HG03135 (cell line): ENCODE results near the gene CISD2.
A peak's percentile ranks its signal among the peaks of the same experiment; 100 is the strongest.
"Not testable (repeated sequence)": the region's sequence is repeated elsewhere in the genome, so short reads cannot be mapped to it uniquely, and the experiment has no call there.

Experiments
- ATAC-seq: cut with Tn5 transposase; IDR thresholded peaks from one replicate; pipeline ENCODE4 v1.9.1; 2021; ENCODE audit warnings: mild to moderate bottlenecking, moderate library complexity; ENCODE audit not compliant: unreplicated experiment

CISD2 gene, protein sequence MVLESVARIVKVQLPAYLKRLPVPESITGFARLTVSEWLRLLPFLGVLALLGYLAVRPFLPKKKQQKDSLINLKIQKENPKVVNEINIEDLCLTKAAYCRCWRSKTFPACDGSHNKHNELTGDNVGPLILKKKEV

DNA sequence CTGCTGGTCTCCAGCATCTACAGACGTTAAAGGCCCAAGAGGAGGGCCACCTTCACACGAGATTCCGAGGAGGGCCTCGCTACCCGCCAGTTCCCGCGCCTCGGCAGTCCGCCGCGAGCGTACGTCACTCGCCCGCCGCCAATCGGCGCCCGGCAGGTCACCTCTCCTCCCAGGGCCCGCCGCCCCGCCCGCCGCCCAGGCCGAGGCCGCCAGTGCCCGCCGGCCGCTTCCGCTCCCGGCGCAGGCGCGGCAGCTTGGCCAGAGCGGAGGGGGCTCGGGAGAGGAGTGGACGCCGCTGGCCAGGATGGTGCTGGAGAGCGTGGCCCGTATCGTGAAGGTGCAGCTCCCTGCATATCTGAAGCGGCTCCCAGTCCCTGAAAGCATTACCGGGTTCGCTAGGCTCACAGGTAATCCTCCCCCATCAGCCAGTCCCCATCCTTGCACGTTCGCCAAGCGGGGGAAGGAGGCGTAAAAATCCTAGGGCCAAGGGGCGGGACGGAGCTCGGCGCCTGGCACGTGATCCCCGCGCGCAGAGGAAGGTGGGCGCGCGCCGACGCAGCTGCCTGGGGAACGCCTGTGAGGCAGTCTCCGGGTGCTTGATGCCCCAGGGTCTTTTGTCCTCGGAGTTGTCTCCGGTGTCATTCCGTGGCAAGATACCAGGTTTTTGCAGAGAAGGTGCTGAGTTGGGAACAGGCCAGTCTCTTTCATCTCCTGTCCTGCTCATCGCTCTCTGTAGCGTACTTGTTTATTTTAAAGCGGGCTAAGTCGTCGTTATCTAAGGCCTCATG is at the start of gene CISD2:
Gene CISD2 (plus strand): TSS at position 212 of the 788 bp plus-strand sequence. CDS start 93 bp downstream, at position 305.
- peak; percentile 89 for ATAC-seq

DNA sequence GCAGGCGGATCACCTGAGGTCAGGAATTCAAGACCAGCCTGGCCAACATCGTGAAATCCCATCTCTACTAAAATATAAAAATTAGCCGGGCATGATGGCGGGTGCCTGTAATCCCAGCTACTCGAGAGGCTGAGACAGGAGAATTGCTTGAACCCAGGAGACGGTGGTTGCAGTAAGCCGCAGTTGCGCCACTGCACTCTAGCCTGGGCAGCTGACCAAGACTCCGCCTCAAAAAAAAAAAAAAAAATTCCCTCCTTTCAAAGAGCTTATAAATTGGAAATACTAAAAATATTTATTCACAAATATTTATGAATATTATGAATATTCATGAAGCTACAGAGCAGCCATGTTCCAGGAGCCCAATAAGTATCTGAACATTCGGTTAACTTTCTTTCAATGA is 49.7 kb upstream of the CISD2 start:
- ATAC-seq = not testable (repeated sequence)

DNA sequence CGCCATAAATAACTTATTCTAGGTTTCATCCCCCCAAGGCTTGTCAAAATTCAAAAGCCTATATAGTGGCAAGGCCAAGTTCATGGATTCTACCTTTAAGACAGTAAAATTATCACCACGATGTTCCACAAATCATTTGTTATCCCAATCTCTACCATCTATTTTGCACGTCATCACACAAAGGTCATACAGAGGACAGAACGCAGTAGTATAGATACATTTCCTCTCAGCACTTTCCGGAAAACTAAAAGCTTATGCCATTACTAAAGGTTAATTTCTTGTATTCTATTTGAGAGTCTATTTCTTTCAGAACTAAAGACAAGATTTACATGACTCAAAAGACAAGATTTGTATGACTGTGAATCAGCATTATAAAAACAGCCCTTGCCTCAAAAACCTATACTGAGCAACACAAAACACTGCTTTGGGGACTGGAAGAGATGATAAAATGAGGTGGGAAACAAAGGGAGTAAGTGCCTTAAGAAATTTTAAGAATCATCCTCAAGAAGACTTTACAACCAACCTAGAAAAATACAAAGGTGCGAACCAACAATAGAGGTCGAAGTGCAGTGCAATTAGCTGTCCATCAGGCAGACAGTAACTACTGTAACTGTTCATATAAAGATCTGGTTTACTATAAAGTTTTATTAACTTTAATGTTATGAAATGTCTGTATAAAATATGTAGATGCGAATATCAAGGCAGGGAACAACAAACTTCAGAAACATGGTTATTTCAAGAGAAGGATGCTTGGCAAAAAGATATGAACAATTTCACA is 49.0 kb upstream of the CISD2 start:
- no peak for ATAC-seq

DNA sequence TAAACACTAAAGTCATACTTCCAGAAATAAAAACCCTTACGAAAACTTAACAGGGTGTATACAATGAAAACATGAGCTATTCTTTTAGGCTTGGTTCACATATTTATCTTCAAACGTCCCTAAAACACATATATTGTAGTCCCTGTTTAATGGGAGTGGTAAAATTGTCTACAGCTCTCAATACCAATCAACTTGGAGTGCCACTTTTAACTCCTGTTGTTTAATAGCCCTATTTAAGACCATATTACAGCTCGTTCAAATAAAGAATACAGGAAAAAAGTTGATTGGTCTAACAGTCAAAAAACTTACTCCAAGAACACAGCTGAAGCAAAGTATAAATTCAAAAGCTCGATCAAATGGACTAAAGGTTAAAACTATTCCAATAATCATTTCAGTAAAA is 45.3 kb upstream of the CISD2 start:
- no peak for ATAC-seq

DNA sequence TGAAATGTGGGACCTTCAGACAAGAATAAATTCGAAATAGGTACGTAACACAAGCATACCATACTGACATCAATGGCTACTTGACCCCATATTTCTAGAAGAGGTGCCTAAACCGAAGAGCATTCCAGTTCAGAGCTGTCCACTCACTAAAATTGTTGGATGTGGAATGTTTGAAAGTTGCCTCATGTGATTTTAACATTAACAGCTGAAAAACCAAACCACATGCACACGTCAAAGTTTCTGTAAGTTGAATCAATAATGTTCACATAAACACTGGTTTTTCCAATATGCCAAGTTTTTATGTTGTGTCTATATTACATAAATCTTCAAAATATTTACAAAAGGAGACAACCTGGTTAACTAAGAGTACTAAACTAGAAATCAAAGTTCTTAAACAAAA is 44.9 kb upstream of the CISD2 start:
- no peak for ATAC-seq

DNA sequence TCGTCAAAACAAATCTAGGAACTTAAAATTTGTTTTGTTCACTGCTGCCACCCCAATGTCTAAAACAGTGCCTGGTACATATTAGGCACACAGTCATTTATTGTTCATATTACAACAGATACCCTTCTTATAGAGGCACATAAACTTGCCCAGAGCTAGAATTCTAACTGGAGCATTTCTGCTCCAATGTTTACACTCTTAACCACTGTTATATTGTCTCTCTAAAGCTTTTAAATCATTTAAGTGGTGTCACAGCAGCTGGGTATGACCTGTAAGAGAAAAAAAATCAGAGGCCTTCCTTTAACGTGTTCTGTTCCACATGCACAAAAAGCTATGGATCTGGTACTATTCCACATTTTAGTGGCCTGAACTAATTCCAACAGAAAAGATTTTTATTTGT is 44.4 kb upstream of the CISD2 start:
- no peak for ATAC-seq

DNA sequence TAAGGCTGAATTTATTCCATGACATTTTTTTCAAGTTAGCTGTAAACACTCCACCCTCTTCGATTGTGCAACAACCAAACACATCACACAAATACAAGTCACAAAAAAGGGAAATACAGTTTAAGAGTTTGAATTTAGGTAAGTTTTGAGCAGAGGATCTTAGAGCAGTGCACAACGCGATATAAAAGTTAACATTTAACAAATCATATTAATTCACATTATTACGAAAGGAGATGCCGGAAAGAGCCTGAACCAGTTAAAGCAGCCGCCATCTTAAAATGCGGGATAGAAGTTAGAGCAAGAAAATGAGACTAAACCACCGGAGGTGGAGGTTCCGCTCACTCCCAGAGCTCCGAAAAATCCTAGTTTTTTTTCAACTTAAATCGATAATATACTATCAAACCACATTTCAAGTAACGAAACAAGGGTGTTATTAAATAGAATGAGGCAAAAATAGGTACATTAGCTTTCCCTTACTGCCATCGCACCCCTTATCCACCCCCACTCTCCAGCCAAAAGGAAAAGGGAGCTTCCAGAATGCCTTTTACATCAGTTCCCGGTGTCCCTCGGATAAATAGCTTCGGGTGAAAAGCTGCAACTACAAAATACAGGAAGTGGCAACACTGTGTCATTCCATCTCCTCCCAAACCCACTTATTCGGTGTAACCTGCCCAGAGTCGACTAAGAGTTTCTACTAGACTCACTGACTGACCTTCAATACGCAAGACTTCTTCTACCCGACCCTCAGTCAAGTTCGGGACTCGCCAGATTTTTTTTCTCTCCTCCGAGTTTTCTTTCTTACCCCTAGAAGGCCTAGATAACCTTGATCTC is 43.3 kb upstream of the CISD2 start:
- ATAC-seq = no peak

DNA sequence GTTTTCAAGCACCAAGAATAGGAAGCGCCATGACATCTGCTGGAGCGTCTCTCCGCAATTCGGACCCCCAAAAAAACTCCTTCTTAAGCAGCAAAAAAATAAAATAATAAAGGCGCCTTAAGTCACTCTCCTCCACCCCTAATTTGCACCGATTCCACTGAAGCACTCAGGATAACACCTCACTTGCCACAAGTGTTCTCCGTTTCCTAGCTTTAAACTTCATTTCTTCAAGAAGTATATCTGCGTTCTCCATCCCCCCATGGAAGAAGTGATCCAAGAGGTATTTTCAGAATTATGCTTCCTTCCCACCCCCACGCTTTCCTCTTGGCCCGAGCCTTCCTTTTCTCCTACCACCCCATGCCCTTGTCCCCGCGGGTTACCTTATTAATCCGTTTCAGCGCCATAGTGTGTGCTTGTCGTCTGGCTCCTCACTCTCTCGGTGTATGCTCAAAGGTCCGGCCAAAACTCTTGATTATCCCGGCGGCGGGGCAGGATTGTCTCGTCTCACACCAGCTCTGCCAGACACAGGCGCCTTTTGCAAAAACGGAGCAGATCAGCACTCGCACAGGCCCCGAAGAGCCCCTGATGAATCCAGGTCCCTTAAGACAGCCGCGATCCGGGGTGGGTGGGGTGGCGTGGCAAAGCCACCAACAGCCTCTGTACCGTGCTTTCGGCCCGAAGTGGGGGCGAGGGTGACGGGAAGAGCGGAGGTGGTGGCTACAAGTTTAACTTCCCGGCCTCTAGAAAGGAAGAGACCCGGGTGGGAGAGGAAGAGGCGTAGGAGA is 42.5 kb upstream of the CISD2 start:
- no peak for ATAC-seq

DNA sequence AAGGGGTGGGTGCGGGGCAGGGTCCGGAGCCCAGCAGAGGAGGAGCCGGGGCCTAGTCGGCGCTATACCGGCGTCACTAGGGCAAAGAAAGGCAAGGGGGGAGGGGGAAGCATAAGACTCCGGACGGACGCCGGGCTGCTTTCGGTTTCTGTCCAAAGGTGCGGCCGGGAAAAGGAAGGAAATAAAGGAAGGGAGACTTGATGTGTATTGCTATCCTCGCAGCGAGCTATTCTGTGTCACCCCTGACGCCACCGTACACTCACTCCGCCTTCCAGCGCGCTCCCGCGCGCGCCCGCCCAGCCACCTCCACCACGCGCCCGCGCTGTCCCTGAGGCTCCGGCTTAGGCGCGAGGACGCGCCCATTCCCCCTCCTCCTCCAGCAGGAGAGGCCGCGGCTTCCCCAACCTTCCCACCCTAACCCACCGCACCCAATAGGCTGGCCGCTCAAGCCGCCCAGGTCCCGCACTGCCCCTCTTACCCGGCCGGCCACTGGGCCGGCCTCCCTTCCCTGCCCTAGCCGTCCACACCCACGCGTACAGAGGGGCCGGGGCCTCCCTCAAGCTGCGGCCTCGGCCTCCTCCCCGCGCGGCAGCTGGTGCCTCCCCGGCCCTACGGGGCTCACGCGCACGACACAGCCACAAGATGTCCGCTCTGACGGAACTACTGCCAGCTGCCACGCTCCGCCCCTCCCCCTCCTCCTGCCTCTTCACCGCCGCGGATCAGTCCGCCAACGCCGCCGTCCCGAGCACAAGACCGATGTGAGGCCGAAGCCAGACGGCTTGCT is 41.7 kb upstream of the CISD2 start, which contains the start of gene UBE2D3:
Gene UBE2D3 (minus strand): TSS at position 662 of the 784 bp plus-strand sequence. CDS start 1,043 bp downstream, outside the sequence.
- ATAC-seq = peak; percentile 35

DNA sequence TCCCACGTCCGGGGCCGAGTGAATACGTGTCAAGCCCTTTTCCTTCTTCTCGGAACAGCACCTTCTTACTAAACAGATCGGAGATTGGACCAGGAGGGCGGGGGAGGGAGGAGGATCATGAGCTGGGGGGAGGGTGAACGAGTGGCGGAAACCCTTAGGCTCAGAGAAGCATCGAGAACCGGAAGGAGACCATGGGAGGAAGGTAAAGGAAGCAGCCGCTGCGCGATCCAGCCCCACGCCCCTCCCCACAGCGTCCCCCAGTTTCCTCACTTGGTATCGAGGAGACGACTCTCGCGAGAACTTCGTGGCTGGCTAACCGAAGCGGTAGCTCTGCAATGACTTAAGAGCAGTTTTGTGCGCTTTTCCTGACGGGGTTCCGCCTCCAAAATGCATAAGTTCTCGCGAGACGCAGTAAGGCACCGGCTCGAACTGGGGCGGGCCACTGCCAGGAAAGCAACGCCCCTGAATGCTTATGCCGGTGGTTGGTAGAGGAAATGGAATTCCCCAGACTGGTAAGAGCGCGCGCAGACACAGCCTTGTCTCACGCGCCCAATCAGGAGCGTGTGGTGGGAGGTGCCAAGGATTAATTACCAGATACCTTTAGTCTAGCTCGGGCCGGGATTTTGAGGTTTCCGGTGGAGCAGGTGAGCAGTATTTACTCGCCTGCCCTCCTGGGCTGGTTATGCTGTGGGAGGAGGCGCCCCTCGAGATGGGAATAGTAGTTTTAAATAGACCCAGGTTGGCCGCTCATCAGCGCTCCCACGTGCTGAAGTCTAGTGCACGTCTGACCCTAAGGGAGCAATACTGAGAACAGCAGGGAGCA is 40.9 kb upstream of the CISD2 start:
- ATAC-seq = peak; percentile 81

DNA sequence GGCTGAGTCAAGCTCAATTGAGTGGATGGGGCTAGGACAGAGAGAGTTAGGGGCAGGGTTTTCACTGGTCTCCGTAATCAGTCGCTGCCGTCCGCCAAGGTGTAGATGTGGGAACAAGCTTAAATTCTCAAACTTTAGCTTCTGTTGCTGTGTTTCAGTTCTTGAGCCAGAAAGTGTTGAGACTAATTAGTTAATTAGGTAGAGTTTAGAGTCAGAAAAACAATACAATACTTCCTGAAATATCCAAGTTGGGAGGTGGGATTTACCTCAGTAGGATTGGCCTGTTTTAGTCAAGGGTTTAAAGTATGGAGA is 40.3 kb upstream of the CISD2 start:
- no peak for ATAC-seq

DNA sequence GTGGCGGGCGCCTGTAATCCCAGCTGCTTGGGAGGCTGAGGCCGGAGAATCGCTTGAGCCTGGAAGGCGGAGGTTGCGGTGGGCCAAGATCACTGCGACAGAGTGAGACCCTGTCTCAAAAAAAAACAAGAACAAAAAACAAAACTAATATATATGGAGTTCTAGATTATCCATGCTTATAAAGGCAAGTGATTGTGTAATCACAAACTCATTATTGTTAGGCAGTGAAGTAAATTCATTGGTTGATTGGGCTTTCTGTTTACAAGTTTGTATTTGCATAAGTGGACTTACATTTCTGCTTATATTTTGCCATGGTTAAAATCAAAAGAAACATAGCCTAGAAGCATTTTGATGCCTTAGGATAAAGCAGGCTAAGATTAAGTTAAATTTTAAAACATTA is 39.0 kb upstream of the CISD2 start:
- ATAC-seq = no peak

DNA sequence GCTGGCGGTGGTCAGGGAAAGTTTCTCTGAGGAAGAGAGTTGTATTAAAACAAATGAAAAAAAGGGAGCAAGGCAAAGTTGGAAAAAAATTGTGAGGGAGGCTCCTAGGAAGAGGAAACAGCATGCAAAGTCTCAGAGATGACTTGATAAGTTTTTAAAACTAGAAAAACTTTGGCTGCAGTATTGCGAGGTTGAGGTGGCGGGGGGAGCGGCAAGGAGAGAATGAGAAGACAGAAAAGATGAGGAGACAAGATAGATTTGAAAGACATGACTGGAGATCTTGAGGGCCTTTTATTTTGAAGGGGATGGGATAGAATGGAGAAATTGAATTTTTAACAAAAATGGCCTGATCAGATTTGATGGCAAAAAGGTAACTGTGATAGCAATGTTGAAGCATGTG is 36.7 kb upstream of the CISD2 start:
- no peak for ATAC-seq

DNA sequence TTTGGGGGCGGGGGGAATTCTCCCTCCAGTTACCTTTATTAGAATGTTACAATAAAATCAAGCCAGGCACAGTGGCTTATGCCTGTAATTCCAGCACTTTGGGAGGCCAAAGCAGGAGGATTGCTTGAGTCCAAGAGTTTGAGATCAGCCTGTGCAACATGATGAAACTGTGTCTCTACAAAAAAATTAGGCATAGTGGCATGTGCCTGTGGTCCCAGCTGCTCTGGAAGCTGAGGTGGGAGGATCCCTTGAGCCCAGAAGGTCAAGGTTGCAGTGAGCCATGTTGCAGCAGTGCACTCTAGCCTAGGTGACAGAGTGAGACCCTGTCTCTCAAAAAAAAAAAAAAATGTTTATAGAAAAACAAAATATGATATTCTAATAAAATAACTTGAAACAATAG is 36.1 kb upstream of the CISD2 start:
- ATAC-seq = no peak

DNA sequence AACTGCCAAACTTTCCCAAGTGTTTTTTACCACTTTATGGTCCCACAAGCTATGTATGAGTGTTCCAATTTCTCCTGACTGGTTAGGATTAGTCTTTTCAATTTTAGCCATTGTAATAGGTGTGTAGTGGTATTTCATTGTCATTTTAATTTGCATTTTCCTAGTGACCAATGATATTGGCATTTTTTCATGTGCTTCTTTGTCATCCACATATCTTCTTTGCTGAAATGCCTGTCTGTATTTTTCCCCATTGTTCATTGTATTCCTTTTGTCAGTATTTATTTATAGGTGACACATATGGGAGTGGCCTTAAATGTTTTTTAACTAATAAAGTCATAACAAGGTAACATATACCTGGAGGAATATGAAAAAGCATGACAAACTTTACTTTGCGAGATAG is 32.2 kb upstream of the CISD2 start:
- ATAC-seq = no peak

DNA sequence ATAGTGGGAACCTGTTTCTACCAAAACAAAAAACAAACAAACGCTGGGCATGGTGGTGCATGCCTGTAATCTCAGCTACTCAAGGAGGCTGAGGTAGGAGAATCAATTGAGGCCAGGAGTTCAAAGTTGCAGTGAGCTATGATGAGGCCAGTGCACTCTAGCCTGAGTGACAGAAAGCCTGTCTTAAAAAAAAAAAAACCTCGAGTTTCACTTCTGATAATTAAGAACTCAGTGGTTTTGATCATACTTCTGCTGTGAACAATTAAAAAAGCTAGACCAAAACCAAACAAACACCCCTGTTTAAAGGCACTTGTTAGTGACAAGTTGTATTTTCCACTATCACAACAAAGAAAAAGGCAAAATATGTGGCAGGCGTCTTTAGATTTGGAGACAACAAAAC is 26.4 kb upstream of the CISD2 start:
- ATAC-seq = no peak

DNA sequence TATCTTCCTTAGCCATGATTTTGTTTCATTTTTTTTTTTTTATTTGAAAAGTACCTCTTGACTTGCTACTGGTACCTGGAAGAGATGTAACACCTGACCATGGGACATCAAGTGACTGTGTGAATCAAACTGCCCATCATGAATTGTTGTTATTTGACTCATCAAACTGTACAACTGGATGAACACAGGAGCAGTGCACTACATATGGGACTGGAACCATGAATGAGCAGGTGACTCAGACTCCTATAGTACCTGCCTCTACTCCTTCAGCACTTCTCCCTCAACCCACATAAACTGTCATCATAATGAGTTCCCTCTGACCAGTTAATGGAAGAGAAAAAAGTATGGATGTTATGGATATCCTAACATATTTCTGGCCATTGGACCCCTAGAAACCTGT is 25.5 kb upstream of the CISD2 start:
- ATAC-seq = no peak

DNA sequence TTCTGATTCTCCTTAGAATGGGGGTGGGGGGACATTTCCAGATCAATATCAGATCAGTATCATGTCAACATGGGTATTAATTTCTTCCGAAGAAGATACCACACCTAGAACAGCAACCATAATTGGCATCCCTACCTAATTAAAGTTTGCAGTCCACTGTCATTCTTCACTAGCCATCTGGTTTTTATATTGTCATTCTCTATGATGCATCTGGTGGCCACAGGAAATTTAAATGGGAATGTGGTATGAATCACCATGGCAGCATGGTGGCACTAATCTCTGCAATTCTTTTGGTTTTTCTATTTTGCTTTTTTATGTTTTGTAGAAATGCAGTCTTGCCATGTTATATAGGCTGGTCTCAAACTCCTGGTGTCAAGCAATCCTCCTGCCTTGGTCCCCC is 24.9 kb upstream of the CISD2 start:
- ATAC-seq = no peak

DNA sequence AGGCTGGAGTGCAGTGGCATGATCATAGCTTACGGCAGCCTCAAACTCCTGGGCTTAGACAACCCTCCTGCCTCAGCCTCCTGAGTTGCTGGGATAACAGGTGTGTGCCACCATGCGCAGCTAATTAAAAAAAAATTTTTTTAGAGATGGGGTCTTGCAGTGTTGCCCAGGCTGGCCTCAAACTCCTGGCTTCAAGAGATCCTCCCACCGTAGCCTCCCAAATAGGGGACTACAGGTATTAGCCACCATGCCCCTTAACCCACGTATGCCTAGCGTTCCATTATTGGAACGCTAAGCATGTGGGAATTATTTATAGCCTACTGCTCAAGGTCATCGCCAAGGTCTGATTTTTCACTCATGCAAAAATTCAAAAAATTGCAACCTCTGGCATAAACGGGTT is 21.1 kb upstream of the CISD2 start:
- ATAC-seq = no peak
